ENCODE results near the gene NT5C2.
"Not testable (repeated sequence)": the region's sequence is repeated elsewhere in the genome, so short reads cannot be mapped to it uniquely, and the experiment has no call there.

NT5C2 gene

DNA sequence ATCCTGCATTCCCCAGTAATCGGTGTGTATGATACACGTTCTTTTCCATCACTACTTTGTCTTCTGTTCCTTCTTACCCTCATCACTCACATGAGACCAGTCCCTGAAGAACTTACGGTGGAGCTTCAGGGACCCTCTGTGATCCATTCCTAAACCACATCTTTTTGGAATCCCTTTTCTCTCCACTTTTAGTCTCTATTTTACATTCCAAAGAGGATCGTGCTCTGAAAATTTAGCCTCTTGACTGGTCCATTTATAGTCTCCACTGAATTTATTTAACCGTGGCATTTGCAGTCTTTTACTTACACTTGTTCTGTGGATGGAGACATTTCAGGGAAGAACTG, 109.1 kb downstream of the NT5C2 start:
- no peak for DNase-seq (ENCODE audit: low spot score)

DNA sequence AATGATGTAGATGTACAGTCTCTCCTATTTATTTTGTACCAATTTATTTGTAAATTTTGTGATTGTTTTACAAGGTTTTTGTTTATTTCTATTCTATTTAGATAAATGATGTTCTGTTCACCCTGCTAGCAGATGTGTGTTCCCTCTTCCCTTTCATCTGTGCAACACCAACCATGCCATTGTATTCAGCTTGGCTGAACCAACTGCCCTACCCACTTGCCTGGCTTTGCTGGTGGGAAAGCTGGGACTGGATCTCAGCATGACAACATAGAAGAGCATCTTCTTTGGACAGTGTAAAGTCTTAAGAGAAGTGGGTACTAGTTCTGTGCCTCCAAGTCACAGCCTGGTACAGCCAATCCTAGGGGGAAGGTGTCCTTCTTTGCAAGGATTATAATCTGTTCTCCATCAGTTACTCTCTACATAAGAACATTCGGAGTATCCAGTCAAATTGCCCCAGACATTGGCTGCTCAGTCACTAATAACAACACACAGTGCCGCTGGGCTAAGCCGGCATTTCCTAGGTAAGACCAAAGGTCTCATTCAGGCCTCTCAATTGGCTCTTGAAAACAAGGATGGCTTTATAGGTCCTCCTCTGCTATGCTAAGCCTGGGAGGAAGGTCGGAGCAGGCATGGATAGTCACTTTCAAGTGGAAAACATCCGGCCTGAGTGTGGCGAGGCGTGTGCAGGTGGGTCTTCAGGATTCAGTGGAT, 109.7 kb downstream of the NT5C2 start:
- DNase-seq (ENCODE audit: low spot score) = no peak

DNA sequence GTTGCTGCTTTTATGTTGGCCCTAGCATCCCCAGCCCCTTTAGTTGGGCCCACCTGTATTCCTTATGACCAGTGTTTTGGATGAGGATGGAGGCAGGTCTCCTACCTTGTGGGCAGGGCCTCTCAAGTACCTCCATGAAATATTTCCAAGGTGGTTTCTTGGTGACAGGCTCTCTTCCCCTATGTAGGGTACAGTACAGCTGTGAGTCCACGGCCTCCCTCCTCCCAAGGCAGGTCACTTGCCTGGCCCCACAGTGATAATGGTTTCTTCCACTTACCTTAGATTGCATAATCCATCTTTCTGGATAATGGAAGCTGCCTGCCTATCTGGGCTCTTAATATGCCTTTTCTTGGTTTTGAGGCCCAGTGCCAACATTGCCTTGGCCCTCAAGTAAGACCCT, 110.4 kb downstream of the NT5C2 start:
- no peak for DNase-seq (ENCODE audit: low spot score)

DNA sequence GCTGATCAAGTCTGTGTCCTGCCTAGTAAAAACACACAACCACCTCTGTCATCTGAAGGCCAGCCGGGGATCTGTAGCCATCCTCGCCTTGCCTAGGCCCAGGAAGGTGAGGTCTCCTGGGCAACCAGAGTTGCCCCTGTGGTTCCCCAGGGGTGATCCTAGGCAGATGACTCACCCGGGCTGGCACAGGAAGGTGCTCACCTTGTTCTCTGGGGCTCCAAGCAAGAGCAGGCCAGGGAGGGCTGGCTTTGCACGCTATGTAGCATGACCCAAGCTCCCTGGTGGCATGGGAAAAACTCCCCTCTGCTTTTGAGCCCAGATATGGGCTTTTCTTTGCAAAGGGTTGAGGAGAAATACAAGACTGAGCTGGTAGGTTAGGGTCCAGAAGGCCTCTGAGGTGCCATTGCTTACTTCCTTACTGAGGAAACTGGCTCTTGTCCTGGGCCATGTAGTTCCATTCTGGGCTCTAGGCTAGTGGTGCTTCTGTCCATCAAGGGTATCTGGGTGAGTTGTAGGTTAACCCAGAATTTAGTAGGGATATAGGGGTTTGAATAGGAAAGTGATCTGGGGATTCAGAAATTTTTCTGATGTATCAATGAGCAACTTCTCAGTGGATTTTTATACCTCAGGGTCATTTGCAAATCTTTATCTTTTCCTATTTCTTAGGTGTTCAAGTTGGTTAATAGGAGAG, 112.0 kb downstream of the NT5C2 start:
- no peak for DNase-seq (ENCODE audit: low spot score)

DNA sequence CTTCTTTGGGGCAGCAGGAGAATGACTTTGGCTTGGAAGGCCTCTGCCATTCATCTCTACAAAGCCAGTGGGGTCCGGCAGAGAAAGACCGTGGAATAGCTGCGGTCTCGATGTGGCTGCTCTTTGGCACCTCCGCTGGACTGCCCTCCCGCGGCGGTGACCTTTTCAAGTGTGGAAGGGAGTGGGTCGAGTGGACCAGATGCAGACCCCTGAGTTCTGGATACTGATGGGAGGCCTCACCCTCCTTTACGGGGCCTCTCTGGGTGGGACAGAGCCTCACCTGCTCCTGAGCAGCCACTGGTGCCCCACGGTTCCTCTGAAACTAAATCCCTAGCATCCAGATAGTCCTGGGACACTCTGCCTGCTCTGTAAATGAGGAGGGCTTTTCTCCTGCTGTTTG, 113.1 kb downstream of the NT5C2 start:
- no peak for DNase-seq (ENCODE audit: low spot score)

DNA sequence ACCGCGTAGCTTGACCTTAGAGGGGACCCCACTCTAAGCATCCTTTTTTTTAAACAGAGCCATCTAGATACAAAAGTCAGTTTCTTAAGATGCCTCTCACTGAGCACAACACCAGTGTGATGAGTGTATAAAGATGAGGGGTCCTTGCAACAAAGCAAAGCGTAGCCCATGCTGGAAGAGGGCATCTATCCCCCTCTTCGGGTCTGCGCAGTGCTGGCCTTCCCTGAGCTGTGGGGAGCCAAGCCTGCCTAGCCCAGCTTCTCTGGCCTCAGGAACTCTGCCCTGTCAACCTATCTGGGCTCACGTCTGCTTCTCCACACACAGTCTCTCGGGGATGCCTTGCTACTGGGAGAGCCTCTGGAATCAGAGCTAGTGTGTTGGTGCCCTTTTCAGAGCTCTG, 114.0 kb downstream of the NT5C2 start:
- DNase-seq (ENCODE audit: low spot score) = no peak

DNA sequence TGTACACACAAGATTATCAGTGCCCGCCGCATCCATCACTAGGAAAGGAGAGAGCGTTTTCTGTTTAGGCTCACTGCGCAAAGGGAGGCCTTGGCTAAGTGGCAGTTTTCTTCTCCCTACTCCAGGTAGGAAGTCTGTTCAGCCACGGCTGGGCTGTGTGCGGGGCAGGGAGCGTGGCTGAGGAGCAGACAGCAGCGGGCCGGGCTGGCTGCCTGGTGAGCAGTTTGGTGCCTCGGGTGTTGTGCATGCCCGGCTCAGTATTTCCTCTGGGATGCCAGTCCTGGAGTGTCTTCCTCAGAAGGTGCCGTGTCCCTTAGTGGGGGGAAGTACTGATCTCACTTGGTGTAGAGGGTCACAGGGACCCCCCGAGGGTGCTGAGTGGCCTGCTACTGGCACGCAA, 114.4 kb downstream of the NT5C2 start:
- DNase-seq (ENCODE audit: low spot score) = no peak

DNA sequence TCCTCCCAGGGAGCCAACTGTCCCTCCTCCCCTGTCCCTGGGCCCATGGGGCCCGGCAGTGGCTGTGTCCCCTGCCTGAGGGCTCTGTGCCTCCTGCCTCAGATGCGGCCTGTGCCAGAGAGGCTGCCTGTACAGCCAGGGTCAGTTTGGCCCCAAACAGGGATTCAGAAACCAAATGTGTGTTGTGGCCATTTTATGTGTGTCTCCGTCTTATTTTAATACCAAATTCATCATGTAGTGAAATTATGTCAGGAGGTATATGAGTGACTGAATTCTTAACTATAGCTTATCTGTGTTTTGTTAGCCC, 114.8 kb downstream of the NT5C2 start:
- DNase-seq (ENCODE audit: low spot score) = no peak

DNA sequence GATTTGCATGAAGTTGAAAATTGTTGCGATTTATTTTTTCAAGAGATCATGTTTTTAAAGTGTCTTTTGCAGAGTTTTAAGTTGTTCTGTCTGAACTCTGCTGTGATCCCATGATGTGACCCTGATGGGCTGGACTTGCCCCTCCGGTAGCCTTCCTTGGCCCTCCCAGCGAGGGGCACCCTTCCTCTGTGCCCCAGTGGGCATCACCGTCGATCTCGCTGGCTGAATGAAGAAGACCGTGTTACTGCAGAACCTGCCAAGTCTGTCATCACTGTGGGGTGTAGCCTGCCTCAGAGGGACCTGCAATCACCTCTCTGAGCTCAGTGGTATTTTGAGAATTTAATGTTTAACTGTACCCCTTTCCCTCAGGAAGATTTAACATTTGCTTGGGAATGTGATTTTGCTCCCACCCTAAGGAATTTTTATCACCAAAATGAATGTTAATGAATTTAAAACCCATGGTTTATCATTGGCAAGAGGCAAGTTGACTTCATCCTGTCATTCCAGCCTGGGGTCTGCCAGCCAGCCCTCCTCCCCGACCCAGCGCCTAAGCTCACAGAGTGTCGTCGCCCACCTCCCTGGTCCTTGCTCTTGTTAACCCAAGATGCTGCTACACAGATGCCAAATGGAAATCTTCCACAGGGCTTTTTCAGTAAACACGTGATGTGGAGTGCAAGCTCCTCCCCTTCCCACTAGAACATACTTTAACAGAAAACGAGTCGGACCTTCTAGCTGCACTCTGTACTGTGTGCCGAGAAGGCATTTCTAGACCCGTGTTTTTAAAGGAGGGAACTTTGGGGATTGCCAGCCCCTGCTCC, 115.4 kb downstream of the NT5C2 start:
- no peak for DNase-seq (ENCODE audit: low spot score)

DNA sequence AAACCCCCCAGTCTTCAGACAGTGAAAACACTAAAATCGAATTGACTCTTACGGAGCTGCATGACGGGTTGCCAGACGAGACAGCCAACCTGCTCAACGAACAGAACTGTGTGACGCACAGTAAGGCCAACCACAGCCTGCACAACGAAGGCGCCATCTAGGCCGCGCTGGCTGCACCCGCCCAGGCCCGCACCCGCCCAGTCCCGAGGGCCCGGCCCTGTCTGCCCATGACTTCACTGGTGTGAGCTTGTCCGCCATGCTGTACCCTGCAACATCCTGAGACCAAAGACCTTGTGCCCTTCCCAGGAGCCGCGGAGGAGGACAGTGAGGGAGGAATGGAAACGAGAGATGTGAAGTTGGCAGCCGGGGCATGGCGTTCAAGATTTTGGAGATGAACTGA, 116.1 kb downstream of the NT5C2 start:
- no peak for DNase-seq (ENCODE audit: low spot score)

DNA sequence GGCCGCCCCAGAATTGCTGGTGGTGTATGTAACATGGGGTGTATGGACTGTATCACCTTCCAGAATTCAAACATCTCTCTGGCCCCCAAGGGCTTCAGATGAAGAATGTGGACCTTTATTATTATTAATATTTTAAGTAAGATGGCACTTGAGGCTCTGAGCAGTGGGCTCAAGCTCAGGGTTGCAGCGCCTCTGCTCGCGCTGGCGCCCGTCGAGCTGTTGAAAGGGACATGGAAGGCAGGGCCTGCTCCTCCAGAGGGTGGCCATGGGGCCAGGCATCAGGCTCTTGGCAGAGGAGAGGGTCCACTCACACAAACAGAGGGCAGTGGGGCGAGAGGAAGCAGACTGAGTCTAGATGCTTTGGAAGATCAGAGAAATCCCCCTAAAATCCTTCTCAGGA, 120.2 kb downstream of the NT5C2 start:
- no peak for DNase-seq (ENCODE audit: low spot score)

DNA sequence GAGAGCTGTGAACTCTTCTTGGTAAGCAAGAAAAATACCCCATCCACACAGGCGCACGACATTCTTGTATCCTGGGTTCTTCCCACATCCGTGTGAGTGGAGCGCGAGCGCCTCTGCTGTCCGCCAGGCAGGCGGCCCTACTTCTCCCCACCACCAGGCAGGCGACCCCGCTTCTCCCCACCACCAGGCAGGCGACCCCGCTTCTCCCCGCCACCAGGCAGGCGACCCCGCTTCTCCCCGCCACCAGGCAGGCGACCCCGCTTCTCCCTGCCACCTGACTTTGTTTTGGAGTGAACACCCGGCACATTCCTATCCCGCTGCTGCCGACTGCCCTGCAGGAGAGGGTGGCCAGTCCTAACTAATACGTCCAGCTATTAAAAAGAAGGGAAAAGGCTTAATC, 120.8 kb downstream of the NT5C2 start:
- DNase-seq (ENCODE audit: low spot score) = no peak

DNA sequence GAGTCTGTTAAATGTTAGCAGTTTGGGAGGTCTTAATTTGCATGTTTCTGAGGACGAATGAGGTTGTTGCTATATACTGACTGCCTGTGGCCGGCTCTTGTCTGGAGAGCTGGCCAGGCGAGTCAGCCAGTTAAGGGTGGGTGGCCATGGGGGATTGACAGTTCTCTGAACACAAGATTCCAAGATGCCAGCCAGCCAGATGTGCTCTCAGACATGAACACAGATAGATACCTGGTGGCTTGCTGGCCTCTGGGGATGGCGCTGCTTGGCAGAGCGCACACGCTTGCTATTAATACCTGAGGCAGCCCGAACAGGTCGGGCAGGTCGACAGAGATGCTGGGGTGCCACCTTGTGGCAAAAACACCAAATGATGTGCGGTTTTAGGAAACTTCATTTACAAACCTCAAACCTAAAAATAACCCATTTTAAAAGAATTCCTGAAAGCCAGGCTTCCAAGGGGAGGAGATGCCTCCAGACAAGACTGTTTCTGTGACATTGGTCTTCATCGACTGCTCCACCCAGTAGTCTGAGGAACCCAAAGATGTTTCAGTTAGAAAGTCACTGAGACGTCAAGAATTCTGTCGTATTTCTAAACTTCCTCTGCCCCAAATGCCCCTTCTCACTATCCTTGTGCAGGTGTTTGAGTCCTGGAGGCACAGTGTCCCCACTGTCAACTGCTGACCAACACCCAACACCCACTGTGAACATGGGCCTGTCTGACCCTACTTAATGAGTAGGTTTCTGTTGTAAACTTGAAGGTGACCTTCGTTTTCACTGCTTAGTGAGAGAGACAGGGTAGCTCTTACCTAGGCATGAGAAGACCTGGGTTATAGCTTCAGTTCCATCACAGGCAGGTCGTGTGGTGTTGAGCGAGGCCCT, 123.4 kb downstream of the NT5C2 start:
- peak; percentile 78 for DNase-seq (ENCODE audit: low spot score)

DNA sequence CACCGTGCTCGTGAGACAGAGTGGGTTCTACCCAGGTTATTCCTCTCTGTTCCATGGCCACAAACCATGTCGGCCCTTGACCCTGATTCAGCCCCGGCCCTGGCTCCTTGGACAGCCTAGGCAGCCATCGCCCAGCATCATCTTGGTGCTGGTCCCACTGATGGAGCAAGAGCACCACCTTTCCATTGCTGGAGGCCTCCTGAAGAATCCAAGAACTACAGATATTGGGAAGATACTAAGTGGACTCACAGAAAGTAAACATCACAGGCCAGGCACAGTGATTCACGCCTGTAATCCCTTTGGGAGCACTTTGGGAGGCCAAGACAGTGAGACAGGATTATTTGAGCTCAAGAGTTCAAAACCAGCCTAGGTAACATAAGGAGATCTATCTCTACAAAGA, 125.1 kb downstream of the NT5C2 start:
- no peak for DNase-seq (ENCODE audit: low spot score)

DNA sequence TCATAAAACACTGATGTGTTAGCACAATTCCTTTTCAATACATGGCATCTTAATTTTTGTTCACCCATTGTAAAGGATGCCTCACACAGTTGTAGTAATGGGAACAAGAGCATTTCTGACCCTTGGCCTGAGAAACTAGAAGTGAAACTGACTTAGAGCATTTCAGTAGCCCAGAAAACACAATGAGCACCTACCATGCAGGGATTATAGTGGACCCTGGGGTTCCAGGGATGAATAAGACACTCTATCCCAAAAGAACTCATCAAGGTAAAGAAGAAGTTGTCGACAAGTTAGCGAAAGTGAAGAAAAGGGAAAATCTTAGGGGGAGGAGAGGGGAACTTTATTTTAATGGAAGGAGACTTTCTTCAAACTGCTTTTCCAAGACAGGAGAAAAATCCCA, 125.6 kb downstream of the NT5C2 start:
- DNase-seq (ENCODE audit: low spot score) = no peak

DNA sequence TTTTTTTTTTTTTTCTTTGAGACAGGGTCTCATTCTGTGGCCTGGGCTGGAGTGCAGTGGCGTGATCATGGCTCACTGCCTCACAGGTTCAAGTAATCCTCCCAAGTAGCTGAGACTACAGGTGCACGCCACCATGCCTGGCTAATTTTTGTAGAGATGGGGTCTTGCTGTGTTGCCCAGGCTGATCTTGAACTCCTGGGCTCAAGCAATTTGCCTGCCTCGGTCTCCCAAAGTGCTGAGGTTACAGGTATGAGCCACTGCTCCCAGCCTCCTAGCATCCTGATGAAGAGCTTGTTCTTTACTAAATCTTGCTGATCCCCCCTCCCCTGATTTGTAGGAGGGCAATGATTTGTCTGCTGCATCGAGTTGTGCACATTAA, 126.0 kb downstream of the NT5C2 start:
- not testable (repeated sequence) for DNase-seq (ENCODE audit: low spot score)

DNA sequence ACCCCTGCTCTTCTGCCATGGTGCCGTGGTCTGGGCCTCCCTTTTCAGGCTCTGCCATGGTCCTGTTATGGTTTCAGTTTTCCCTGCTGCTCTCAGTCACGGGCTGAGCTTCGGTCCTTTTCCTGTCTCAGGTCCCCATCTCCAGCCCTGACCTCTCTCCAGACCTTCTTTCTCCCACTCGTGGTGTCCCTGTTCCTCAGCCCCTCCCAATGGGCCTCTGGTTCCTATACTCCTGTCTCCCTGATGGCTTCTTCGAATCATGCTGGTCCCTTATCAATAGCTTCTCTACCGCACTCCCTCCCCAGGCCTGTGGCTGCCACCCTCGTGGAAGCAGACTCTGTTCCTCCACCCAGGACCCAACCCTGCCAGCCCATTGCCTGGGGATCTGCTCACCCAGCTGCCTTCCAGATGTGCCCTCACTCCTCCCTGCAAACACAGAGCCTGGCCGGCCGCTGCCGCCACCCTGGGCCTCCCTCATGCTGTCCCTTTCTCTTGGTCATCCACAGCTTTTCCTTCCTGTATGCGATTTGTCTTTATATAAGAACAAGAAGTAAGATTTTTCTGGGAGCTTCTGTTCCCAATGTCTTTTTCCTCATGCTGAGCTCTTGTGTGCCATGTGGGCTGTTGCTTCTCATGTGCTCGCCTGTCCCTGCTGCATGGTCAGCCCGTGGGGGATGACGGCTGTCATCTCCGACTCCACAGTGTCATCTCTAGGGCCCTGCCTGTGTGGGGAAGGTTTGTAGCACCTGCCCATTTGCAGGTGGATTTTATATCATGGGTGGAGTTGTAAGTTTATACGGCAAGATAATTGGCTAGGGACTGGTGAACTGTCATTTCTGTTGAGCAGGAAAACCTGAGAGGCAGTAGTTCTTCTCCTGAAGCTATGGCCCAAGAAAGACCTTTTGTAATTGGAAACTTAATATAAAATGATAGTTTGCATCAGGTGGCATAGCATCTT, 126.7 kb downstream of the NT5C2 start:
- no peak for DNase-seq (ENCODE audit: low spot score)

DNA sequence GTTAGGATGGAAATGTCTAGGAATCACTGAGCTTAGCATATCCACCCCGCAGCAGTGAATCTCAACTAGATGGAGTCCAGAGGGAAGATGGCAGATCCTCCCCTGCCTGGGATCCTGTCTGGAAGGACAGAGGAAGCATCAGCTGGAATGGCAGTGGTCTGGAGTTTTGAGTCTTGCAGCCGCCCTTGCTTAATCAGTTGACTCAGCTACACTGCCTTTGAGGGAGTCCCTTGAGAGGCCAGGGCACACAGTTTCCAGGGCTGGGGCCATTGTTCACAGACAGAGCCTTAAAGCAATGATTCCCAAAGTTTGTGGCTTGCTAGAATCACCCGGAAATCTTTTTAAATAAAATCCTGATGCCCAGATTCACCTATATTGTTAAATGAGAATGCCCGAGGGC, 128.1 kb downstream of the NT5C2 start:
- no peak for DNase-seq (ENCODE audit: low spot score)

DNA sequence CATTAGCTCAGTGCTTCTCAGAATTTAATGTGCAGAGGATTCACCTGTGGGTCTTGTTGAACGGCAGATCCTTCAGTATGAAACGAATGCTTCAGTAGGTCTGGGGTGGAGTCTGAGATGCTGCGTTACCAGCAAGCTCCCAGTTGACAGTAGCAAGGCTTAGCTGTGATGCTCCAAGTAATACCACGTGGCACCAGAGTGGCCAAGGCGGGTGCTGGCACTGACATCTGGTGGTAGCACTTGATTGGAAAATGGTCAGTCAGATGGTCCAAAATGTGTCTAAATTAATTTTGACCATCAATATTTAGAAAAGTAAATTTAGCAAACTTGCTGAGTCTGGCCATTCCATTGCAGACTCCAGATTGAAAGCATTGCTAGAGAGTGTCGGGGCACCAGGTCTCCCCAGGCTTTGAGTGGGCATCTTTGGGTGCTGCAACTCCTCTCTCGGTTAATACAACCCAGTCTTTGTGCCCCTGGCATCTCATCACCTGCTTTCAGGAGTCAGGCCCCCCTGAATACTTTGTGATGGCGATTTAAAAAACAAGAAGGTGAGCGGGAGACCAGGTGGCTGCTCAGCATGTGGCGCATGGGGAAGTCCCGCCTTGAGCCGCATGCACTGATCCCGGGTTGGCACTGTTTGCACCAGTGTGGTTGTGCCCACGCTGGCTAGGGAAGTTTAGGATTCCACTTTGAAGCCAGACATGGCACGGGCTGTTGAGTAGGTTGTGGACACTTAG, 130.1 kb downstream of the NT5C2 start:
- DNase-seq (ENCODE audit: low spot score) = peak; percentile 23

DNA sequence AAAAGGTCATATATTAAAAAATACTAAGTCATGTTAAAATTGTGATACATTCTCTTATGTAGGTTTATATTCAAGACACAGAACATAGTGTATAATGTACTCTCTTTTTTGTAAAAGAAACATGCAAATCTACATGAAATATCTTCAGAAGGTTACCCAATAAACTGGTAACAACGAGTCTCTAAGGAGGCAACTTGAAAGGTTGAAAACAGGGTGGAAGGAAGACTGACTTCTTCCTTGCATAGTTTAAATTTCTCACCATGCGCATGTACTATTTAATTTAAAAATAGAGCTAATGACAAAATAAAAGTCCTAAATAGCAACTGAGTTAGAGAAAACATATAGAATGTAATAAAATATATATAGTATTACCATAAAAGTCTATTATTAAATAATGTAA, 132.5 kb downstream of the NT5C2 start:
- no peak for DNase-seq (ENCODE audit: low spot score)

DNA sequence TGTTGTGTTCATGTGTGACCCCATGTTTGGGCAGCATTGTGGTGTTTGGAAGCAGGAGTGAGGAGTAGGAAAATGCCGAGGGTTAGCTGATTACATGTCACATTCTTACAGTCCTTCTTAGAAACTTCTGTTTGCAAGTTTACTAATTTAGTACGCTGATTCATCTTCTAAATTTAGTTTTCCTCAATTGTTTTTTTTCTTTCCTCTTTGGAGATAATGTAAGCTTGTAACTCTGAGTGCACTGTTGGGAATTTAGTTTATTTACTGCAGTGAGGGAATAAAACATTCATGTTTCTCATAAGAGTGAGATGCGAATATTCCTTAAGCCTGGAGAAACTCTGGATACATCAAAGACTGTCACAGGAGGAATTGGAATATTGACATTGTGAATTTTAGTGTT, 135.0 kb downstream of the NT5C2 start:
- no peak for DNase-seq (ENCODE audit: low spot score)
